ENCODE measurements around the gene GATAD2B.

The GATAD2B gene

DNA sequence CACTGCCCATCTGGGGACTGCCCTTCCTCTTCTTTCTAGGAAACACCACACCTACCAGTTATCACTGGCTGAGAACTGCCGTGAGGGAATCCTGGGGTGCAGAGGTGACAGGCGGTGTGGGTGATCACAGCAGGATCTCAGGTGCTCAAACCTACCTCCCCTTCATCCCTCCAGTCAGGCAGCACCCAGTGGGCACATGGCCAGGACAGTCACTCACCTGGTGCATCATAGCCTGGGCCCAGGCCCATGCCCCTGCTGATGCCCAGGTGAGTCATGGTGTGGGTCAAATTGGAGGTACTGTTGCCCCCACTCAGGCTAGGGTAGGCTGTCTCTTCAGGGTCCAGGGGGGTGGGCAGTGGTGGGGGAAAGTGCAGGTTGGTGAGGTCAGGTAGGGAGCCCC is 29.0 kb upstream of the GATAD2B start:
- no peak for DNase-seq (ENCODE audit: low spot score)
- TF ChIP-seq, protein P1, sequence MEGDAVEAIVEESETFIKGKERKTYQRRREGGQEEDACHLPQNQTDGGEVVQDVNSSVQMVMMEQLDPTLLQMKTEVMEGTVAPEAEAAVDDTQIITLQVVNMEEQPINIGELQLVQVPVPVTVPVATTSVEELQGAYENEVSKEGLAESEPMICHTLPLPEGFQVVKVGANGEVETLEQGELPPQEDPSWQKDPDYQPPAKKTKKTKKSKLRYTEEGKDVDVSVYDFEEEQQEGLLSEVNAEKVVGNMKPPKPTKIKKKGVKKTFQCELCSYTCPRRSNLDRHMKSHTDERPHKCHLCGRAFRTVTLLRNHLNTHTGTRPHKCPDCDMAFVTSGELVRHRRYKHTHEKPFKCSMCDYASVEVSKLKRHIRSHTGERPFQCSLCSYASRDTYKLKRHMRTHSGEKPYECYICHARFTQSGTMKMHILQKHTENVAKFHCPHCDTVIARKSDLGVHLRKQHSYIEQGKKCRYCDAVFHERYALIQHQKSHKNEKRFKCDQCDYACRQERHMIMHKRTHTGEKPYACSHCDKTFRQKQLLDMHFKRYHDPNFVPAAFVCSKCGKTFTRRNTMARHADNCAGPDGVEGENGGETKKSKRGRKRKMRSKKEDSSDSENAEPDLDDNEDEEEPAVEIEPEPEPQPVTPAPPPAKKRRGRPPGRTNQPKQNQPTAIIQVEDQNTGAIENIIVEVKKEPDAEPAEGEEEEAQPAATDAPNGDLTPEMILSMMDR (IDR thresholded peaks at IDR 0.05; ENCODE audit: borderline replicate concordance, control extremely low read depth, extremely low read depth, insufficient read depth, missing control alignments) = no peak
- in situ Hi-C loops (cut with MboI; ENCODE audit: low sequenced_read_pairs, unreplicated experiment) = no loop called here

DNA sequence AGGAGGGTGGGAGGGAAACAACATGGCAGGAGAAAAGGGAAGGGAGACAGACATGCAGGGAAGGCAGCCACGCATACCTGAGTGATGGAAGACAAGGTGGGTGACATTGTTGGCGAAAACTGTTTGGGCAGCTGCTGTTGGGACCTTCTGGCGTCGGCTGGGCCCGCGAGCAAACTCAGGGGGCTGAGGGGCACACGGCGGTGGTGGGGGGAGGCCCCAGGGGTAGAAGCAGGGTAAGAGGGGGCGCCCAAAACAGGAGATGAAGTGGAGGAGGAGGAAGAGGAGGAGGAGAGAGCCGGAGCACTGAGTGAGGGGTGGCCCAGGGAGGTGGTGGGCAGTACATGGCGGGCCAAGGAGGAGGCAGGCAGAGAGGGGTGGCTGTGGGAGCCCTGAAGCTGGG is 28.4 kb upstream of the GATAD2B start:
- in situ Hi-C loops (cut with MboI; ENCODE audit: low sequenced_read_pairs, unreplicated experiment) = no loop called here
- TF ChIP-seq, protein P1 (IDR thresholded peaks at IDR 0.05; ENCODE audit: borderline replicate concordance, control extremely low read depth, extremely low read depth, insufficient read depth, missing control alignments) = no peak
- DNase-seq (ENCODE audit: low spot score) = no peak

DNA sequence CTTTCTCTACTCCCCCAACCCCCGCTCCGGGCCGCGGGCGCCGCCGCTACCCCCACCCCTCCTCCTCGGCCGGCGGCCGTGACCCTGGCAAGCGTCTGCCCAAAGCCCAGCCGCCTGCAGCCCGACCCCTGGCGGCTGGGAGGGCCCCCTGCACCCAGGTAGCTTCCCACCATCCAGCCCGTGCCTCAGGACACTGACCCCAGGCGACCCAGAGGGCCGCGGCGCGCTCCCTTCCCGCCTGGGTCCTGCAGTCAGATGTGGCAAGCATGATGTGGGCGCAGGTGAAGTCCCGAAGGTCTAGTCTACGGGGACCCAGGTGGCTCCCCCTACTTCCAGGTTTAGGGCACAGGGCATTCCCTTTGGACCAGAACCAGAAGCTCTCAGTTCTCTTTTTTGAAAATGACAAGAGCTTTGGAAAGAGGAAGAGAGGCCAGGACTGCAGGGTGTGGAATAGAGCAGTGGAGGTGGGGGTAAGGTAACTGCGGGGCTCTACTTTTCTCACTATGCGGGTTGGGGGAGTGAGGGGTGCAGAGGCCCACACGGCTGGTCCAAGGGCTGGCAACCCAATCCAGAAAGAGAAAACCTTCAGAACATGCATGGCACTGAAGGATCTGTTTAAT is 24.0 kb upstream of the GATAD2B start, which contains the start of gene DENND4B:
DENND4B (minus strand) TSS at position 97 of the 620 bp plus-strand sequence. CDS start 2,344 bp downstream, outside the sequence.
- in situ Hi-C loops (cut with MboI; ENCODE audit: low sequenced_read_pairs, unreplicated experiment) = no loop called here
- peak; percentile 95 for DNase-seq (ENCODE audit: low spot score)
- TF ChIP-seq, protein P1 (IDR thresholded peaks at IDR 0.05; ENCODE audit: borderline replicate concordance, control extremely low read depth, extremely low read depth, insufficient read depth, missing control alignments) = peak; percentile 94

DNA sequence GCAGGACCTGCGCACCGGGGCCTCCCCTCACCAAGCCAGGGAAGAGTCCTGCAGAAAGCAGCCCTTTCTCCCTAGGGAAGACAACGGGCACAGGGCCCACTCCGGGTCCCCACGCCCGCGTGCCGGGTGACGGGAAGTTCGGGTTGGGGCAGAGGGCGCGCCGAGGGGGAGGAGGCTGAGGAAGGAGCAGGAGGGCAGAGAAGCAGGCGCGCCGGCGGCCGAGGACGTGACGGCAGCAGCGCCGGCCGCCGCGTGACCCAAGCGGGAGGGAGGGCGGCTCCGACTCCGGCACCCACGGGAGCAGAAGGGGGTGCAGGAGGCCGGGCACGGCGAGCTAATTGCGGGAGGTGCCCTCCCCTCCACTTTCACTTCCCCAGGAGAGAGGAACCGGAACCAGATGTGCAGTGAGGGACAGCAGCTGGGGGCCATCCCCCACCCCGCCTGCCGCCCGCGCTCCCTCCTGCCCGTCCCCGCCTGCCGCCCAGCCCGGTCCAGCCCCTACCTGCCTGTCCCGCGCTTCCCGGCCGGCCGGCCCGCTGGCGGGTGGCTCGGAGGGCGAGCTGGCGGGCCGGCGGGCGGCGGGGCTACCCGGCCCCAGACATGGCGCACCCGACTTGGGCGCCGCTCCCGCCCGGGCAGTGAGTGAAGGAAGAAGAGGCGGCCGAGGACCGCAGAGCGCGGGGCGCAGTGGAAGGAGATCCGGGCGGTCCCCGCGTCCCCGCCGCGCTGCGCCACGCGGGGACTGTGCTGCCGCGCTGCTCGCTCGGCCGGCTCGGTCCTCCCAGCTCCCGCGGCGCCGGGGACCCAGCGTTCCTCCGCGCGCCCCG is 23.2 kb upstream of the GATAD2B start:
- DNase-seq (ENCODE audit: low spot score) = peak; percentile 91

DNA sequence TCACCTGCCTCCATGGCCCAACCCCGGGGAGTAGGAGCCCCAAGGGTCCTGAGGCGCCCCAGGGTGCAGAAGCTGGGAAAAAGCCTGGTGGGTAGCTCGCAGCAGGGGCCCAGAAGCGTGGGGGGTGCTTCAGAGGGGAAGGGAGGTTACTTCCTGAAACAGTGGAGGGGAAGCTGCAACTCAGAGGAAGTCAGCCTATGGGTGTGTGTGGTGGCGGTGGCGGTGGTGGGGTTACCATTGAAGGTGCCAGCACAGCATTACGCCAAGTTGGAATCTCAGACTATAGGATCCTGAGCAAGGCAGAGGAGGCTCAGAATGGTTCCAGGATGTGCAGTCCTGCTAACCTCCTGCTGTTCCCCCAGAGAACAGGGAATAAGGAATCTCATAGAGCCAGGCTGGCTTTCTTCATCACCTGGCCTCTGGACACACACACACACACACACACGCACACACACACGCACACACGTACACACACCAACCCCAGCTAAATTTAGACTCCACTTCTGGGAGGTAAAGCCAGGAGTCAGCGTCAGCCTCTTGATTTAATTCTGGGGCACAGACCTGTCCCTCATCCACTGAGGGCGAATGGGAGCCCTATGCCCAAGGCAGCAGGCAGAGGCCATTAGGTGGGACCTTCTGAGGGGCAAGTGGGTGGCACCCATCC is 22.5 kb upstream of the GATAD2B start:
- TF ChIP-seq, protein P1 (IDR thresholded peaks at IDR 0.05; ENCODE audit: borderline replicate concordance, control extremely low read depth, extremely low read depth, insufficient read depth, missing control alignments) = no peak
- peak; percentile 82 for DNase-seq (ENCODE audit: low spot score)
- in situ Hi-C loops (cut with MboI; ENCODE audit: low sequenced_read_pairs, unreplicated experiment) = no loop called here

More for the DNA sequence above, 23.2 kb upstream of the GATAD2B start:
- in situ Hi-C loops (cut with MboI; ENCODE audit: low sequenced_read_pairs, unreplicated experiment) = no loop called here
- TF ChIP-seq, protein P1 (IDR thresholded peaks at IDR 0.05; ENCODE audit: borderline replicate concordance, control extremely low read depth, extremely low read depth, insufficient read depth, missing control alignments) = no peak

DNA sequence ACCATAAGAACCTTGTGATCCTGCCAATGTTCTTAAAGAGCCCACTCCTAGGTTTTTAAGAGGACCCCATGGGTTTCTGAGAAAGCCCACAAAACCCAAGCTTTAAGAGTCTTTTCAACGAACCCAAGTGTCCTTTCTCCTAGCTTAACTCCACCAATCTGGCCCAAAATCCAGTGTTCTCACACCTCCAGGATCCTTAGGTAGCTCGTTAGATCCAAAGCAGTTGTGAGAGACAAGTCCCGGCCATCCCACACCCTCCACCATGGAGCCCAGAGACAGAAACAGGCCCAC is 22.0 kb upstream of the GATAD2B start:
- in situ Hi-C loops (cut with MboI; ENCODE audit: low sequenced_read_pairs, unreplicated experiment) = no loop called here
- TF ChIP-seq, protein P1 (IDR thresholded peaks at IDR 0.05; ENCODE audit: borderline replicate concordance, control extremely low read depth, extremely low read depth, insufficient read depth, missing control alignments) = no peak
- no peak for DNase-seq (ENCODE audit: low spot score)

Measured in GM13976 (cell line).